B cell (primary cell): ENCODE data around the gene STK35. TPM values are rescaled to one million over a fixed set of nuclear protein-coding genes. Genes with fewer than 3 reads are reported as not detected.

ENCODE experiments used
- ATAC-seq: fragments of 200-7000 bp; cut with Tn5 transposase; one replicate; pipeline ENCODE4 v1.10.0; 2021; ENCODE audit warnings: low read depth, mild to moderate bottlenecking, moderate number of reproducible peaks, moderate library complexity
- CTCF ChIA-PET: fragments of 350-600 bp; sonication (Branson Sonifier 250); formaldehyde crosslinking; loops from one replicate; lab custom pipeline; 2021; ENCODE audit warnings: antibody characterized with exemption, inconsistent platforms; lab: Charles Lee
- POLR2A ChIA-PET: fragments of 350-600 bp; sonication (Branson Sonifier 250); formaldehyde crosslinking; loops from one replicate; lab custom pipeline; 2021; ENCODE audit warnings: antibody characterized with exemption; lab: Charles Lee
- DNase-seq: peaks from one replicate; pipeline ENCODE4 v3.0.0; 2013
- H2AFZ ChIP-seq: 2 replicates; pipeline ENCODE4 v1.6.1; 2012; ENCODE audit warnings: mild to moderate bottlenecking, low read depth, low read length; ENCODE audit not compliant: insufficient read depth, poor library complexity, severe bottlenecking
- H3K27ac ChIP-seq, 2 donors: 1 replicate in 1 of 2; 2 replicates in 1 of 2; pipeline ENCODE4 v1.5.1; 2012 to 2013; ENCODE audit warnings: low read length in 2 of 2, mild to moderate bottlenecking in 2 of 2, moderate library complexity in 1 of 2
- H3K27me3 ChIP-seq, 4 experiments: fragments of 200-600 bp in 1 of 4; sonication (generic) in 1 of 4; replicated peaks in 1 of 4; 1 replicate in 2 of 4; 2 replicates in 2 of 4; pipeline versions ENCODE4 v1.6.1 to v1.7.0; 2013 to 2016; ENCODE audit warnings: low read length in 3 of 4, mild to moderate bottlenecking in 2 of 4, mixed read lengths in 1 of 4, moderate library complexity in 1 of 4; ENCODE audit not compliant: insufficient read depth in 4 of 4, control insufficient read depth in 3 of 4; ENCODE audit errors: control extremely low read depth in 1 of 4
- H3K36me3 ChIP-seq, 2 experiments: replicated peaks in 1 of 2; 1 replicate in 1 of 2; 2 replicates in 1 of 2; pipeline versions ENCODE4 v1.6.1 to v1.7.1; 2013; ENCODE audit warnings: low read length in 1 of 2; ENCODE audit not compliant: insufficient read depth in 2 of 2, control insufficient read depth in 1 of 2; ENCODE audit errors: control extremely low read depth in 1 of 2, extremely low read depth in 1 of 2
- H3K4me1 ChIP-seq, 2 donors: fragments of 200-600 bp in 1 of 2; sonication (generic) in 1 of 2; 1 replicate in 1 of 2; 2 replicates in 1 of 2; pipeline versions ENCODE4 v1.5.1 to v1.6.1; 2013 to 2017; ENCODE audit warnings: low read length in 2 of 2; ENCODE audit not compliant: control insufficient read depth in 2 of 2, insufficient read depth in 2 of 2
- H3K4me2 ChIP-seq: replicated peaks from 2 replicates; pipeline ENCODE3; 2012; ENCODE audit warnings: mild to moderate bottlenecking, low read depth, low read length; ENCODE audit not compliant: poor library complexity, severe bottlenecking
- H3K4me3 ChIP-seq, 5 experiments: fragments of 200-600 bp in 1 of 5; sonication (generic) in 1 of 5; 1 replicate in 3 of 5; 2 replicates in 2 of 5; pipeline versions ENCODE4 v1.5.1 to v1.7.0; 2011 to 2016; ENCODE audit warnings: low read length in 4 of 5, mild to moderate bottlenecking in 4 of 5, low read depth in 2 of 5, control low read depth in 1 of 5, moderate library complexity in 1 of 5; ENCODE audit not compliant: insufficient read depth in 1 of 5; ENCODE audit errors: control extremely low read depth in 1 of 5, extremely low read depth in 1 of 5
- H3K79me2 ChIP-seq: fragments of 200-600 bp; sonication (generic); one replicate; pipeline ENCODE4 v1.6.0; 2016; ENCODE audit warnings: low read length; ENCODE audit not compliant: control insufficient read depth, insufficient read depth
- H3K9ac ChIP-seq: fragments of 200-600 bp; sonication (generic); 2 replicates; pipeline ENCODE4 v1.6.1; 2017; ENCODE audit warnings: mild to moderate bottlenecking, low read length, moderate library complexity
- H3K9me3 ChIP-seq, 3 donors: one replicate each; pipeline versions ENCODE4 v1.6.1 to v1.7.1; 2013; ENCODE audit warnings: low read length in 2 of 3; ENCODE audit not compliant: control insufficient read depth in 2 of 3, insufficient read depth in 1 of 3; ENCODE audit errors: control extremely low read depth in 1 of 3
- H4K20me1 ChIP-seq: 2 replicates; pipeline ENCODE4 v1.6.0; 2012; ENCODE audit warnings: mild to moderate bottlenecking, low read length; ENCODE audit not compliant: insufficient read depth, control insufficient read depth, poor library complexity, severe bottlenecking
- H3K27ac Mint-ChIP-seq: one replicate; pipeline ENCODE4 v1.8.0; 2021; ENCODE audit warnings: mixed read lengths
- H3K27me3 Mint-ChIP-seq: one replicate; pipeline ENCODE4 v1.8.0; 2021; ENCODE audit warnings: mixed read lengths
- H3K4me1 Mint-ChIP-seq: one replicate; pipeline ENCODE4 v1.8.0; 2021; ENCODE audit warnings: mixed read lengths
- H3K4me3 Mint-ChIP-seq: one replicate; pipeline ENCODE4 v1.8.0; 2021; ENCODE audit warnings: mixed read lengths
- H3K9me3 Mint-ChIP-seq: one replicate; pipeline ENCODE4 v1.8.0; 2022; ENCODE audit warnings: mixed read lengths; ENCODE audit not compliant: insufficient read depth
- CTCF ChIP-seq: fragments of 200-600 bp; IDR thresholded peaks from one replicate; pipeline ENCODE4 v1.8.0; 2022; ENCODE audit warnings: antibody characterized with exemption, mild to moderate bottlenecking
- EZH2 ChIP-seq: IDR thresholded peaks from 2 replicates; pipeline ENCODE4 v1.6.1; 2012; ENCODE audit warnings: borderline replicate concordance, low read depth, mild to moderate bottlenecking, moderate library complexity, low read length; ENCODE audit not compliant: insufficient read depth, poor library complexity, severe bottlenecking
- WGBS: methylation state at CpG from one replicate; pipeline ENCODE4 v1.1.5; 2013; ENCODE audit warnings: missing lambda C conversion rate; ENCODE audit not compliant: insufficient coverage; 5-methylcytosine and 5-hydroxymethylcytosine counted together
- intact Hi-C: fragments of 100-400 bp; cut with micrococcal nuclease; formaldehyde crosslinking; loops from one replicate; pipeline ENCODE4 v1.10.0; 2022
- polyA plus RNA-seq: library from polyadenylated mRNA; depleted of rRNA; stranded (reverse); fragments of >200 nt; gene quantifications from 2 replicates; pipeline ENCODE4 v1.2.3, GENCODE V29; 2012
- total RNA-seq, 2 donors: library from RNA; stranded (reverse); fragments of 120-200 nt in 1 of 2; gene quantifications; 1 replicate in 1 of 2; 2 replicates in 1 of 2; pipeline versions ENCODE4 v1.2.3 to v1.2.4, GENCODE V29; 2013 to 2022

STK35 gene
- total and polyA plus RNA-seq, 2 donors (not counting 1 experiment from before 2014, with no cell fraction given) = 12.8 to 23.9 TPM

GRCh38 chr20:2142649-2143048 is 41.0 kb downstream of the STK35 start:
- DNase-seq (no peak), ATAC-seq (no peak)
- Mint-ChIP-seq H3K27ac (no peak overlapping the region), H3K27me3 (no peaks in the 10 kb centered on the region), H3K4me1 (peaks cover 4% of the 10 kb centered on the region), H3K9me3 (no peaks in the 10 kb centered on the region), H3K4me3 (no peak overlapping the region)
- Histone ChIP-seq H3K9ac (no peak overlapping the region), H3K79me2 (peaks cover 17% of the 10 kb centered on the region), H3K4me3 (no peak overlapping the region), H3K36me3 (peaks cover 0 to 33% of the 10 kb centered on the region in 2 experiments), H3K4me2 (no peak overlapping the region), H3K27ac (no peak overlapping the region), H3K4me1 (no peaks in the 10 kb centered on the region), H4K20me1 (peaks cover 64% of the 10 kb centered on the region), H3K9me3 (no peaks in the 10 kb centered on the region), H2AFZ (no peak overlapping the region), H3K27me3 (no peaks in the 10 kb centered on the region)
- WGBS = 93% methylated on average over 6 of the region's 6 CpGs
- no peak for TF ChIP-seq CTCF
- TF ChIP-seq EZH2 = no peak
- intact Hi-C loops = no loop called here
- ChIA-PET POLR2A (no interaction called here), CTCF (interaction anchor here (1.2 kb wide), 1 partner anchor 18 kb away, joined by 3 read pairs; no protein-coding TSS in a partner anchor)

GRCh38 chr20:2143594-2143993 is 42.0 kb downstream of the STK35 start:
- H3K9ac ChIP-seq = no peak overlapping the region
- ATAC-seq (no peak), DNase-seq (no peak)
- TF ChIP-seq EZH2 = no peak
- no peak for TF ChIP-seq CTCF
- CTCF ChIA-PET = no interaction called here
- no peaks in the 10 kb centered on the region for H3K9me3 Mint-ChIP-seq
- H3K4me3 ChIP-seq = no peak overlapping the region
- no peak overlapping the region for H2AFZ ChIP-seq
- H3K4me2 ChIP-seq = no peak overlapping the region
- no peaks in the 10 kb centered on the region for H3K27me3 Mint-ChIP-seq
- intact Hi-C loops = no loop called here
- H3K4me3 Mint-ChIP-seq = no peak overlapping the region
- H3K36me3 ChIP-seq = peaks cover 0 to 38% of the 10 kb centered on the region in 2 experiments
- no peak overlapping the region for H3K27ac Mint-ChIP-seq
- peaks cover 8% of the 10 kb centered on the region for H3K79me2 ChIP-seq
- H3K4me1 ChIP-seq = no peaks in the 10 kb centered on the region
- peaks cover 4% of the 10 kb centered on the region for H3K4me1 Mint-ChIP-seq
- no peak overlapping the region for H3K27ac ChIP-seq
- 98% methylated on average over 8 of the region's 10 CpGs for WGBS
- peaks cover 56% of the 10 kb centered on the region for H4K20me1 ChIP-seq
- no peaks in the 10 kb centered on the region for H3K9me3 ChIP-seq
- POLR2A ChIA-PET = no interaction called here
- H3K27me3 ChIP-seq = no peaks in the 10 kb centered on the region
